Measurements from ENCODE around the gene ESRP2. TPM values are rescaled to one million over a fixed set of nuclear protein-coding genes. Genes with fewer than 3 reads are reported as not detected.

ESRP2 gene
- total and polyA plus RNA-seq, 2 donors (not counting 3 experiments of a cell fraction or from before 2014, with no cell fraction given): 0.57 to 0.66 TPM

DNA sequence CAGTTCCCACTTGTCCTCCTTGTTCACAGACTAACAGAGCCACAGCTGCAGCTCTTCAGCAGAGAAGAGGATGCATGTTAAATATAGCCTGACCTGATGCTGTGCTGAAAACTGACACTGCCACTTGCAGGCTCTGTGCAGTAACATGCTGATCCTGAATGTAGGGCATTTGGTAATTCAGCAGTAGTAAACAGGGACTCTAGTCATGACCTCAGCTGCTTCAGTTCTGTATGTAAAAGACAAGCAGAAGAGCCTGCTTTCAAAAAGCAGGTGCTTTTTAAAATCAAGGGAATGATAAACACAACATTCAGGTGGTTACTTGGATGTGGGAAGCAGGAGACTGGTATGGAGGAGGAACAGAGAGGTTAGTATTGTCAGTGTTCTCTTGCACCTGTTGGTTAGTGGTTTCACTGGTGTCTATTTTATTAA lies 33.8 kb downstream of the ESRP2 start:
- no TSS peak for BruUV-seq (replicated peaks)

More for the DNA sequence above, 33.8 kb downstream of the ESRP2 start:
- Histone ChIP-seq H4K20me1 (replicated peaks; ENCODE audit: control insufficient read depth, extremely low read depth, insufficient read depth, low read length) (peaks cover 2% of the 10 kb centered on the region), H3K4me1 (ENCODE audit: control insufficient read depth, extremely low read depth, insufficient read depth, low read length) (peaks cover 7% of the 10 kb centered on the region), H3K9ac (replicated peaks; ENCODE audit: extremely low read depth, insufficient read depth, low read length) (no peak overlapping the region), H3K36me3 (ENCODE audit: control insufficient read depth in 2 of 2, extremely low read depth in 1 of 2, insufficient read depth in 2 of 2, low read length in 2 of 2) (no peaks in the 10 kb centered on the region), H3K79me2 (ENCODE audit: control insufficient read depth, insufficient read depth, low read length) (no peaks in the 10 kb centered on the region), H3K4me3 (replicated peaks in 1 of 3; ENCODE audit: insufficient read depth in 1 of 3, low read depth in 1 of 3, low read length in 3 of 3) (no peak overlapping the region), H3K27me3 (ENCODE audit: control insufficient read depth in 2 of 2, insufficient read depth in 2 of 2, low read length in 2 of 2) (no peaks in the 10 kb centered on the region), H3K9me1 (replicated peaks; ENCODE audit: control insufficient read depth, extremely low read depth, insufficient read depth, low read length) (no peaks in the 10 kb centered on the region), H3K27ac (ENCODE audit: insufficient read depth, low read depth, low read length) (no peak overlapping the region), H3K4me2 (ENCODE audit: insufficient read depth, low read length) (no peak overlapping the region), H3K9me3 (replicated peaks; ENCODE audit: control insufficient read depth, insufficient read depth, low read length) (no peaks in the 10 kb centered on the region), H2AFZ (ENCODE audit: low read depth, low read length) (no peak overlapping the region)
- TF ChIP-seq EZH2 (IDR thresholded peaks at IDR 0.05; ENCODE audit: borderline replicate concordance, low read depth, low read length, severe bottlenecking) (no peak), GATA2 (IDR thresholded peaks at IDR 0.05; ENCODE audit: insufficient read depth, insufficient read length, low read depth, low read length) (no peak), FOS (IDR thresholded peaks at IDR 0.05; ENCODE audit: borderline replicate concordance, insufficient read depth, low read length) (no peak), POLR2AphosphoS5 (IDR thresholded peaks at IDR 0.05; ENCODE audit: insufficient read depth, low read depth, low read length) (no peak), POLR2A (IDR thresholded peaks at IDR 0.05; ENCODE audit: low read depth, low read length) (no peak), JUN (IDR thresholded peaks at IDR 0.05; ENCODE audit: borderline replicate concordance, insufficient read depth, insufficient read length, low read depth) (no peak), MYC (IDR thresholded peaks at IDR 0.05; ENCODE audit: low read depth, low read length) (no peak)
- TF ChIP-seq, protein P1, sequence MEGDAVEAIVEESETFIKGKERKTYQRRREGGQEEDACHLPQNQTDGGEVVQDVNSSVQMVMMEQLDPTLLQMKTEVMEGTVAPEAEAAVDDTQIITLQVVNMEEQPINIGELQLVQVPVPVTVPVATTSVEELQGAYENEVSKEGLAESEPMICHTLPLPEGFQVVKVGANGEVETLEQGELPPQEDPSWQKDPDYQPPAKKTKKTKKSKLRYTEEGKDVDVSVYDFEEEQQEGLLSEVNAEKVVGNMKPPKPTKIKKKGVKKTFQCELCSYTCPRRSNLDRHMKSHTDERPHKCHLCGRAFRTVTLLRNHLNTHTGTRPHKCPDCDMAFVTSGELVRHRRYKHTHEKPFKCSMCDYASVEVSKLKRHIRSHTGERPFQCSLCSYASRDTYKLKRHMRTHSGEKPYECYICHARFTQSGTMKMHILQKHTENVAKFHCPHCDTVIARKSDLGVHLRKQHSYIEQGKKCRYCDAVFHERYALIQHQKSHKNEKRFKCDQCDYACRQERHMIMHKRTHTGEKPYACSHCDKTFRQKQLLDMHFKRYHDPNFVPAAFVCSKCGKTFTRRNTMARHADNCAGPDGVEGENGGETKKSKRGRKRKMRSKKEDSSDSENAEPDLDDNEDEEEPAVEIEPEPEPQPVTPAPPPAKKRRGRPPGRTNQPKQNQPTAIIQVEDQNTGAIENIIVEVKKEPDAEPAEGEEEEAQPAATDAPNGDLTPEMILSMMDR (IDR thresholded peaks at IDR 0.05; ENCODE audit: extremely low read depth in 1 of 2, insufficient read depth in 1 of 2, low read depth in 1 of 2, low read length in 2 of 2): no peak
- TF ChIP-seq, protein P2, sequence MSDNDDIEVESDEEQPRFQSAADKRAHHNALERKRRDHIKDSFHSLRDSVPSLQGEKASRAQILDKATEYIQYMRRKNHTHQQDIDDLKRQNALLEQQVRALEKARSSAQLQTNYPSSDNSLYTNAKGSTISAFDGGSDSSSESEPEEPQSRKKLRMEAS (IDR thresholded peaks at IDR 0.05; ENCODE audit: insufficient read depth, insufficient read length): no peak
- intact Hi-C loops (cut with micrococcal nuclease): no loop called here
- DNase-seq (ENCODE audit: low read depth, low spot score): no peak
- ChIA-PET POLR2A (no interaction called here), CTCF (interaction anchor here (2.5 kb wide), 1 partner anchor 162 kb away, joined by 9 read pairs; no protein-coding TSS in a partner anchor)
- FAIRE-seq: no peak
- dilution Hi-C loops (cut with MboI; ENCODE audit: extremely low pct_ligation_motif_present, low sequenced_read_pairs): no loop called here
